ENCODE data around the gene SEC61B. TPM values are rescaled to one million over a fixed set of nuclear protein-coding genes. Genes with fewer than 3 reads are reported as not detected.

The SEC61B gene
- polyA plus RNA-seq, 2 donors, result 141 to 181 TPM

- Histone ChIP-seq H3K27me3 (ENCODE audit: control insufficient read depth in 1 of 2, insufficient read depth in 2 of 2, low read length in 2 of 2) (no peaks in the 10 kb centered on the region), H3K36me3 (ENCODE audit: control insufficient read depth in 2 of 2, insufficient read depth in 2 of 2, low read length in 1 of 2) (peaks cover 2 to 3% of the 10 kb centered on the region in 2 donors), H3K27ac (ENCODE audit: low read depth in 2 of 2, low read length in 1 of 2) (no peak overlapping the region), H3K4me3 (ENCODE audit: low read depth in 1 of 2, low read length in 2 of 2) (no peak overlapping the region), H3K9me3 (ENCODE audit: control insufficient read depth in 2 of 2, insufficient read depth in 1 of 2, low read depth in 1 of 2, low read length in 1 of 2) (peaks cover 0 to 14% of the 10 kb centered on the region in 2 donors), H3K4me1 (ENCODE audit: control insufficient read depth in 2 of 2, insufficient read depth in 2 of 2, low read length in 1 of 2) (no peaks in the 10 kb centered on the region)
- WGBS, 2 donors, result 97 to 100% methylated on average over 1 of the region's 1 CpG
Measured at GRCh38 chr9:99211746-99212145, 10.3 kb upstream of the SEC61B start.

GRCh38 chr9:99213197-99213596 is 8.9 kb upstream of the SEC61B start:
- Histone ChIP-seq H3K4me1 (ENCODE audit: control insufficient read depth in 2 of 2, insufficient read depth in 2 of 2, low read length in 1 of 2) (no peaks in the 10 kb centered on the region), H3K27me3 (ENCODE audit: control insufficient read depth in 1 of 2, insufficient read depth in 2 of 2, low read length in 2 of 2) (no peaks in the 10 kb centered on the region), H3K36me3 (ENCODE audit: control insufficient read depth in 2 of 2, insufficient read depth in 2 of 2, low read length in 1 of 2) (peaks cover 3 to 5% of the 10 kb centered on the region in 2 donors), H3K4me3 (ENCODE audit: low read depth in 1 of 2, low read length in 2 of 2) (no peak overlapping the region), H3K9me3 (ENCODE audit: control insufficient read depth in 2 of 2, insufficient read depth in 1 of 2, low read depth in 1 of 2, low read length in 1 of 2) (peaks cover 0 to 14% of the 10 kb centered on the region in 2 donors), H3K27ac (ENCODE audit: low read depth in 2 of 2, low read length in 1 of 2) (no peak overlapping the region)
- WGBS, 2 donors, result 83 to 89% methylated on average over 1 of the region's 1 CpG

GRCh38 chr9:99216073-99216472 is 6.0 kb upstream of the SEC61B start:
- 96 to 100% methylated on average over 1 of the region's 1 CpG for WGBS, 2 donors
- Histone ChIP-seq H3K36me3 (ENCODE audit: control insufficient read depth in 2 of 2, insufficient read depth in 2 of 2, low read length in 1 of 2) (peaks cover 3 to 9% of the 10 kb centered on the region in 2 donors), H3K27me3 (ENCODE audit: control insufficient read depth in 1 of 2, insufficient read depth in 2 of 2, low read length in 2 of 2) (no peaks in the 10 kb centered on the region), H3K4me1 (ENCODE audit: control insufficient read depth in 2 of 2, insufficient read depth in 2 of 2, low read length in 1 of 2) (no peaks in the 10 kb centered on the region), H3K9me3 (ENCODE audit: control insufficient read depth in 2 of 2, insufficient read depth in 1 of 2, low read depth in 1 of 2, low read length in 1 of 2) (peaks cover 0 to 13% of the 10 kb centered on the region in 2 donors), H3K27ac (ENCODE audit: low read depth in 2 of 2, low read length in 1 of 2) (no peak overlapping the region), H3K4me3 (ENCODE audit: low read depth in 1 of 2, low read length in 2 of 2) (no peak overlapping the region)

GRCh38 chr9:99220011-99220410 is 2.1 kb upstream of the SEC61B start:
- H3K27ac ChIP-seq (ENCODE audit: low read depth in 2 of 2, low read length in 1 of 2), result no peak overlapping the region
- H3K9me3 ChIP-seq (ENCODE audit: control insufficient read depth in 2 of 2, insufficient read depth in 1 of 2, low read depth in 1 of 2, low read length in 1 of 2), result no peaks in the 10 kb centered on the region
- no peaks in the 10 kb centered on the region for H3K27me3 ChIP-seq (ENCODE audit: control insufficient read depth in 1 of 2, insufficient read depth in 2 of 2, low read length in 2 of 2)
- H3K4me3 ChIP-seq (ENCODE audit: low read depth in 1 of 2, low read length in 2 of 2), result no peak overlapping the region
- H3K4me1 ChIP-seq (ENCODE audit: control insufficient read depth in 2 of 2, insufficient read depth in 2 of 2, low read length in 1 of 2), result no peaks in the 10 kb centered on the region
- peaks cover 3 to 9% of the 10 kb centered on the region in 2 donors for H3K36me3 ChIP-seq (ENCODE audit: control insufficient read depth in 2 of 2, insufficient read depth in 2 of 2, low read length in 1 of 2)
- WGBS, 2 donors, result 79 to 80% methylated on average over 4 of the region's 4 CpGs

- Histone ChIP-seq H3K9me3 (ENCODE audit: control insufficient read depth in 2 of 2, insufficient read depth in 1 of 2, low read depth in 1 of 2, low read length in 1 of 2) (no peaks in the 10 kb centered on the region), H3K4me3 (ENCODE audit: low read depth in 1 of 2, low read length in 2 of 2) (peak overlapping the region; percentile 99 to 100), H3K36me3 (ENCODE audit: control insufficient read depth in 2 of 2, insufficient read depth in 2 of 2, low read length in 1 of 2) (peaks cover under 1 to 6% of the 10 kb centered on the region in 2 donors), H3K4me1 (ENCODE audit: control insufficient read depth in 2 of 2, insufficient read depth in 2 of 2, low read length in 1 of 2) (no peaks in the 10 kb centered on the region), H3K27ac (ENCODE audit: low read depth in 2 of 2, low read length in 1 of 2) (peak overlapping the region; percentile 91 to 95), H3K27me3 (ENCODE audit: control insufficient read depth in 1 of 2, insufficient read depth in 2 of 2, low read length in 2 of 2) (no peaks in the 10 kb centered on the region)
- WGBS, 2 donors, result 0 to 1% methylated on average over 25 of the region's 25 CpGs
Measured at GRCh38 chr9:99221266-99221620, 839 bp upstream of the SEC61B start.

- peaks cover 3 to 11% of the 10 kb centered on the region in 2 donors for H3K36me3 ChIP-seq (ENCODE audit: control insufficient read depth in 2 of 2, insufficient read depth in 2 of 2, low read length in 1 of 2)
- WGBS, 2 donors, result 7 to 8% methylated on average over 30 of the region's 30 CpGs
- no peaks in the 10 kb centered on the region for H3K27me3 ChIP-seq (ENCODE audit: control insufficient read depth in 1 of 2, insufficient read depth in 2 of 2, low read length in 2 of 2)
- H3K4me1 ChIP-seq (ENCODE audit: control insufficient read depth in 2 of 2, insufficient read depth in 2 of 2, low read length in 1 of 2), result no peaks in the 10 kb centered on the region
- peak overlapping the region; percentile 99 to 100 for H3K4me3 ChIP-seq (ENCODE audit: low read depth in 1 of 2, low read length in 2 of 2)
- no peaks in the 10 kb centered on the region for H3K9me3 ChIP-seq (ENCODE audit: control insufficient read depth in 2 of 2, insufficient read depth in 1 of 2, low read depth in 1 of 2, low read length in 1 of 2)
- H3K27ac ChIP-seq (ENCODE audit: low read depth in 2 of 2, low read length in 1 of 2), result peak overlapping the region; percentile 91 to 95
Measured at GRCh38 chr9:99222416-99223270, 561 bp downstream of the SEC61B start.

- Histone ChIP-seq H3K27ac (ENCODE audit: low read depth in 2 of 2, low read length in 1 of 2) (no peak overlapping the region), H3K27me3 (ENCODE audit: control insufficient read depth in 1 of 2, insufficient read depth in 2 of 2, low read length in 2 of 2) (no peaks in the 10 kb centered on the region), H3K4me3 (ENCODE audit: low read depth in 1 of 2, low read length in 2 of 2) (no peak overlapping the region), H3K36me3 (ENCODE audit: control insufficient read depth in 2 of 2, insufficient read depth in 2 of 2, low read length in 1 of 2) (peaks cover 8 to 15% of the 10 kb centered on the region in 2 donors), H3K4me1 (ENCODE audit: control insufficient read depth in 2 of 2, insufficient read depth in 2 of 2, low read length in 1 of 2) (no peaks in the 10 kb centered on the region), H3K9me3 (ENCODE audit: control insufficient read depth in 2 of 2, insufficient read depth in 1 of 2, low read depth in 1 of 2, low read length in 1 of 2) (no peaks in the 10 kb centered on the region)
- WGBS, 2 donors, result 76 to 88% methylated on average over 2 of the region's 2 CpGs
Measured at GRCh38 chr9:99224445-99224844, 2.4 kb downstream of the SEC61B start.

- Histone ChIP-seq H3K36me3 (ENCODE audit: control insufficient read depth in 2 of 2, insufficient read depth in 2 of 2, low read length in 1 of 2) (peaks cover 8 to 15% of the 10 kb centered on the region in 2 donors), H3K4me3 (ENCODE audit: low read depth in 1 of 2, low read length in 2 of 2) (no peak overlapping the region), H3K4me1 (ENCODE audit: control insufficient read depth in 2 of 2, insufficient read depth in 2 of 2, low read length in 1 of 2) (no peaks in the 10 kb centered on the region), H3K27me3 (ENCODE audit: control insufficient read depth in 1 of 2, insufficient read depth in 2 of 2, low read length in 2 of 2) (no peaks in the 10 kb centered on the region), H3K27ac (ENCODE audit: low read depth in 2 of 2, low read length in 1 of 2) (no peak overlapping the region), H3K9me3 (ENCODE audit: control insufficient read depth in 2 of 2, insufficient read depth in 1 of 2, low read depth in 1 of 2, low read length in 1 of 2) (no peaks in the 10 kb centered on the region)
- 73 to 75% methylated on average over 5 of the region's 5 CpGs for WGBS, 2 donors
Measured at GRCh38 chr9:99226054-99226453, 4.0 kb downstream of the SEC61B start.

GRCh38 chr9:99230206-99230605 is 8.1 kb downstream of the SEC61B start:
- no peak overlapping the region for H3K4me3 ChIP-seq (ENCODE audit: low read depth in 1 of 2, low read length in 2 of 2)
- no peaks in the 10 kb centered on the region for H3K27me3 ChIP-seq (ENCODE audit: control insufficient read depth in 1 of 2, insufficient read depth in 2 of 2, low read length in 2 of 2)
- no peak overlapping the region for H3K27ac ChIP-seq (ENCODE audit: low read depth in 2 of 2, low read length in 1 of 2)
- H3K9me3 ChIP-seq (ENCODE audit: control insufficient read depth in 2 of 2, insufficient read depth in 1 of 2, low read depth in 1 of 2, low read length in 1 of 2), result no peaks in the 10 kb centered on the region
- H3K4me1 ChIP-seq (ENCODE audit: control insufficient read depth in 2 of 2, insufficient read depth in 2 of 2, low read length in 1 of 2), result no peaks in the 10 kb centered on the region
- H3K36me3 ChIP-seq (ENCODE audit: control insufficient read depth in 2 of 2, insufficient read depth in 2 of 2, low read length in 1 of 2), result peaks cover 11 to 25% of the 10 kb centered on the region in 2 donors
- WGBS, 2 donors, result 90 to 92% methylated on average over 3 of the region's 3 CpGs

- Histone ChIP-seq H3K36me3 (ENCODE audit: control insufficient read depth in 2 of 2, insufficient read depth in 2 of 2, low read length in 1 of 2) (peaks cover 8 to 21% of the 10 kb centered on the region in 2 donors), H3K27me3 (ENCODE audit: control insufficient read depth in 1 of 2, insufficient read depth in 2 of 2, low read length in 2 of 2) (no peaks in the 10 kb centered on the region), H3K9me3 (ENCODE audit: control insufficient read depth in 2 of 2, insufficient read depth in 1 of 2, low read depth in 1 of 2, low read length in 1 of 2) (no peaks in the 10 kb centered on the region), H3K27ac (ENCODE audit: low read depth in 2 of 2, low read length in 1 of 2) (no peak overlapping the region), H3K4me1 (ENCODE audit: control insufficient read depth in 2 of 2, insufficient read depth in 2 of 2, low read length in 1 of 2) (no peaks in the 10 kb centered on the region), H3K4me3 (ENCODE audit: low read depth in 1 of 2, low read length in 2 of 2) (no peak overlapping the region)
- WGBS, 2 donors, result 83 to 87% methylated on average over 2 of the region's 2 CpGs
Measured at GRCh38 chr9:99231711-99232110, 9.6 kb downstream of the SEC61B start.

Measured in esophagus (tissue), 2 donors.